GM12874 (cell line): ENCODE data around the gene GJB4.

Experiments used
- CTCF ChIP-seq: IDR thresholded peaks from 2 replicates; pipeline ENCODE4 v1.5.1; 2011; ENCODE audit warnings: low read depth, mild to moderate bottlenecking, control low read depth, low read length, moderate library complexity; ENCODE audit not compliant: insufficient read depth

The GJB4 gene

GRCh38 chr1:34721241-34721640 lies 38.3 kb upstream of the GJB4 start:
- no peak for TF ChIP-seq CTCF

DNA sequence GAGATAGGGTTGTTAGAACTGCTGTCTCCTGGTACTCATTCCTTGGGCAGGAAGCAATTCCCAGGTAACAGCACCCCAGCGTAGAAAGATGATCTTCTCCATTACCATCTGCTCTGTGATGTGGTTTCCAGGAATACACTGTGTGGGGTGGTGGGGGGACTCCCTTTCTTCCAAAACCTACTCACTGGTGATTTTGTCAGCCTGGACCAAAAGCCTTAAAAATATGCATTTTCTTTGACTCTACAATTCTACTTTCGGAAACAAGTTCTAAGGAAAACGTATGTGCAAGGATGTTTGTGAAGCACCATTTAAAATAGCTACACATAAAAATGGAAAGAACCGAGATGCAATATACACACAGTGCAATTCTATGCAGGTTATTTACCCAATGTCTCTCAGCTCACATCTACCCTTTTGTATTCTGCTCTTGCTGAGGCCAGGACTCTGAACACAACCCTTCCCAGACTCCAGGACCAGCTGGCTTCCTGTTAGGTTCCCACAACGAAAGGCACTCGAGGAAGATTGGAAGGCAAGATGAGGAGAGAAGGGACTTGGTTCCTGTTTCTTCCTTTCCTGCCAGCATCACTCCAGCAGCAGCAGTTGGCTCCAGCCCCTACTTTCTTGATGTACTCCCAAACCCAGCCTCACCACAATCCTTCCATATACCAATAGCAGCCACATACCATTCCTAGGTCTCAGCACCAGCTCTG lies 37.7 kb upstream of the GJB4 start:
- TF ChIP-seq CTCF = no peak

- TF ChIP-seq CTCF = no peak
Observed at GRCh38 chr1:34726861-34727260, 32.7 kb upstream of the GJB4 start.

DNA sequence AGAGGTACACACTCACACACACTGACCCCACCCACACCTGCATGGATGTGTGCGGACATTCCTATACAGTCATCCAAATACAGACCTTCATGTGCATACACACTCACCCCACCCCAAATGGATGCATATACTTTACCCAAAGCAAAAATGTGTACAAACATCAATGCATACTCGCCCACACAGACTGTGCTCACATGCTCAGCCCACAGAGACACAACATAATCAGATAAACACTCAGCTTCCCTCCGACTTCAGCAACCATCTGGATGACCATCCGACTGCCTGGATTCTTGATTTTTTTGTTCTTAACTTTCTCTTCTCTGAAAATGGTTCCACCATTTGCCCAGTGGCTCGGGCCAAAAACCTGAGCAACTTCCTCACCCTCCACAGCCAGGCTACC lies 29.1 kb upstream of the GJB4 start:
- no peak for TF ChIP-seq CTCF

- TF ChIP-seq CTCF = no peak
Observed at GRCh38 chr1:34736692-34737091, 22.8 kb upstream of the GJB4 start.

DNA sequence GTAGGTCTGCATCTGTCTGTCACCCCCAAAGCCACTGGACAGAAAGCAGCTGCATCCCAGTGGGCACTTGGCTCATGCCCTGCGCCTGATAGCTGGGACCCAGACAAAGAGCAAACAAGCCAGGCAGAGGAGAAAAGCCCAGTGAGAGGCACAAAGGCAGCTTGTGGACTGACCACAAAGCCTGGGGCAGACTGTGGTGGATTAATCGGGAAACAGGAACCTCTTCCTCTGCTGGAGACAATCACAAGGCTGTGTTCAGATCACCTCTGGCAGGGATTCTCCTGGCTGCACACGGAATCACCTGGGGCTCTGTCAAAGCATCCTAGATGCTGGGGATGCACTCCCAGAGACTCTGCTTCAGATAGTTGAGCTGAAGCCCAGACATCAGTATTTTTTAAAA lies 19.9 kb upstream of the GJB4 start:
- no peak for TF ChIP-seq CTCF

DNA sequence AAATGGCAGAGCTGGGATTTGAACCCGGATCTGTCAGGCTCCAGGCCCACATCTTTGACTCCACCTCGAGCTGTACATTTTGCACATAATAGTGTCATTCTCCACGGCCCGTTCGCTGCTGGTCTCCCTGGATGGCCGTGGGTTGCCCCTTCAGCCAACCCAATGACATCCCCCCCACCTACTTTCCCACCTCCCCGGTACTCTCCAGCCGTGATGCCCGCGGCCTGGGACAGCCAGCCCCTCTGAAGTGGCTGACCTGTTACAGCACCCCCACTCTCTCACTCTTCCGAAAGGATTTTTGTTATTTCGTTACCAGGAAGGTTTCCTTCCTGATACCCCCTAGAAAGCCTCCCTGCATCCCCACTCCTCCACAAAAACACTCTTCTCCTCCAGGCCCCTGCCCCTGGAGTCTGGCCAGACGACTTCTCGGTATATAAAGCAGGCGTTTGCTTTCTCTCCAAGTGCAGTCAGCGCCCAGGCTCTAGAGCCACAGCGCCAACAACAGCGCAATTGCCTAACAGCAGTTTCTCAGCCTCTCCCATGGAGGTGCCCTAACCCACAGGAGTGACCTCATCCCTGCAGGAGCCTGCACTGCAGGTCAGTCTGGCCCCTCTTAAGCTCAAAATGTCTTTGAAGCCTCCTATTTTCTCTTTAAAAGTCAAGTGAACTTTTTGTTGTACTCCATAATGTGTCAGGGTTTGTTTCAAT lies 19.2 kb upstream of the GJB4 start:
- TF ChIP-seq CTCF = no peak
